Prostate gland (tissue), 2 donors: ENCODE measurements around the gene GPR15LG. TPM values are rescaled to one million over a fixed set of nuclear protein-coding genes. Genes with fewer than 3 reads are reported as not detected.

Experiments used
- DNase-seq: peaks from one replicate; pipeline ENCODE4 v3.0.0-alpha.2; 2019; ENCODE audit warnings: low spot score
- H3K27ac ChIP-seq, 2 donors: fragments of 200-600 bp; sonication (generic); 2 replicates each; pipeline ENCODE4 v1.5.1; 2017 to 2019
- H3K27me3 ChIP-seq: fragments of 200-600 bp; sonication (generic); replicated peaks from 2 replicates; pipeline ENCODE4 v1.5.1; 2019; ENCODE audit not compliant: insufficient read depth
- H3K36me3 ChIP-seq, 2 donors: fragments of 200-600 bp; sonication (generic); 1 replicate in 1 of 2; 2 replicates in 1 of 2; pipeline versions ENCODE4 v1.5.1 to v1.8.1; 2017 to 2019
- H3K4me1 ChIP-seq: fragments of 200-600 bp; sonication (generic); replicated peaks from 2 replicates; pipeline ENCODE4 v1.5.1; 2019
- H3K4me3 ChIP-seq, 2 donors: fragments of 200-600 bp; sonication (generic); 2 replicates each; pipeline ENCODE4 v1.5.1; 2017 to 2019
- H3K9me3 ChIP-seq: fragments of 200-600 bp; sonication (generic); 2 replicates; pipeline ENCODE4 v1.5.1; 2017
- CTCF ChIP-seq, 4 experiments: fragments of 200-600 bp in 2 of 4; fragments of 450-650 bp in 2 of 4; sonication (generic) in 2 of 4; IDR thresholded peaks; 1 replicate in 3 of 4; 2 replicates in 1 of 4; pipeline ENCODE4 v1.5.1; 2016 to 2019; ENCODE audit warnings: antibody characterized with exemption in 4 of 4, mild to moderate bottlenecking in 2 of 4, moderate library complexity in 2 of 4
- POLR2A ChIP-seq: fragments of 450-650 bp; IDR thresholded peaks from one replicate; pipeline ENCODE4 v1.6.1; 2016; ENCODE audit warnings: antibody characterized with exemption, mild to moderate bottlenecking
- POLR2AphosphoS5 ChIP-seq: sonication (generic); formaldehyde crosslinking; IDR thresholded peaks from one replicate; pipeline ENCODE4 v1.6.1; 2017; ENCODE audit warnings: antibody characterized with exemption
- WGBS: methylation state at CpG from one replicate; pipeline ENCODE4 v1.1.5; 2018; 5-methylcytosine and 5-hydroxymethylcytosine counted together
- intact Hi-C: fragments of 100-400 bp; cut with DNase I; formaldehyde crosslinking; loops from one replicate; pipeline ENCODE4 v1.14.2; 2022
- total RNA-seq, 2 donors: library from RNA; depleted of rRNA; stranded (reverse); fragments of >200 nt; gene quantifications; one replicate each; pipeline ENCODE4 v1.1.0, GENCODE V29; 2016

The GPR15LG gene
- total RNA-seq, 2 donors from 2014 or later = 3.1 TPM; not detected in 1

- Histone ChIP-seq H3K27ac (no peak overlapping the region), H3K4me3 (no peak overlapping the region), H3K36me3 (no peaks in the 10 kb centered on the region), H3K27me3 (no peaks in the 10 kb centered on the region), H3K9me3 (no peaks in the 10 kb centered on the region), H3K4me1 (no peaks in the 10 kb centered on the region)
- intact Hi-C loops = no loop called here
- TF ChIP-seq CTCF (IDR thresholded peaks at IDR 0.05) (no peak), POLR2A (no peak), POLR2AphosphoS5 (no peak)
- 75% methylated on average over 25 of the region's 25 CpGs for WGBS
- DNase-seq = no peak
Measured at GRCh38 chr10:84214046-84214572, 40.5 kb downstream of the GPR15LG start.

- TF ChIP-seq POLR2AphosphoS5 = no peak
- TF ChIP-seq POLR2A = no peak
- TF ChIP-seq CTCF (IDR thresholded peaks at IDR 0.05) = no peak
- Histone ChIP-seq H3K4me1 (no peaks in the 10 kb centered on the region), H3K9me3 (no peaks in the 10 kb centered on the region), H3K36me3 (no peaks in the 10 kb centered on the region), H3K27me3 (no peaks in the 10 kb centered on the region), H3K27ac (no peak overlapping the region), H3K4me3 (no peak overlapping the region)
- DNase-seq = no peak
- WGBS = 44% methylated on average over 12 of the region's 12 CpGs
- intact Hi-C loops = no loop called here
Measured at GRCh38 chr10:84214612-84215235, 41.1 kb downstream of the GPR15LG start.

- Histone ChIP-seq H3K27me3 (no peaks in the 10 kb centered on the region), H3K9me3 (no peaks in the 10 kb centered on the region), H3K27ac (no peak overlapping the region), H3K4me1 (no peaks in the 10 kb centered on the region), H3K36me3 (no peaks in the 10 kb centered on the region), H3K4me3 (no peak overlapping the region)
- intact Hi-C loops = no loop called here
- WGBS = 90% methylated on average over 9 of the region's 9 CpGs
- DNase-seq = no peak
- TF ChIP-seq CTCF (IDR thresholded peaks at IDR 0.05) (no peak), POLR2AphosphoS5 (no peak), POLR2A (no peak)
Measured at GRCh38 chr10:84216834-84217233, 43.2 kb downstream of the GPR15LG start.

GRCh38 chr10:84217746-84218145 is 44.1 kb downstream of the GPR15LG start:
- Histone ChIP-seq H3K9me3 (no peaks in the 10 kb centered on the region), H3K27me3 (no peaks in the 10 kb centered on the region), H3K27ac (no peak overlapping the region), H3K36me3 (no peaks in the 10 kb centered on the region), H3K4me1 (no peaks in the 10 kb centered on the region), H3K4me3 (no peak overlapping the region)
- TF ChIP-seq POLR2A (no peak), CTCF (IDR thresholded peaks at IDR 0.05) (no peak), POLR2AphosphoS5 (no peak)
- 89% methylated on average over 4 of the region's 4 CpGs for WGBS
- intact Hi-C loops = no loop called here
- no peak for DNase-seq

GRCh38 chr10:84221916-84222315 is 48.3 kb downstream of the GPR15LG start:
- no peaks in the 10 kb centered on the region for H3K9me3 ChIP-seq
- H3K4me1 ChIP-seq = no peaks in the 10 kb centered on the region
- no peak for TF ChIP-seq CTCF (IDR thresholded peaks at IDR 0.05)
- TF ChIP-seq POLR2A = no peak
- TF ChIP-seq POLR2AphosphoS5 = no peak
- no peak for DNase-seq
- H3K4me3 ChIP-seq = no peak overlapping the region
- no peaks in the 10 kb centered on the region for H3K36me3 ChIP-seq
- H3K27ac ChIP-seq = no peak overlapping the region
- 90% methylated on average over 7 of the region's 8 CpGs for WGBS
- intact Hi-C loops = no loop called here
- H3K27me3 ChIP-seq = no peaks in the 10 kb centered on the region
